Skin epidermis (tissue), 12 donors: ENCODE results near the gene ZNF124.
"Not testable (repeated sequence)": the region's sequence is repeated elsewhere in the genome, so short reads cannot be mapped to it uniquely, and the experiment has no call there.

Experiments
- H3K27ac ChIP-seq, 21 experiments: fragments of 200-600 bp; sonication (generic) in 11 of 21; one replicate each; pipeline ENCODE4 v1.5.0; 2020; ENCODE audit warnings: mild to moderate bottlenecking in 3 of 21, inconsistent platforms in 2 of 21, moderate library complexity in 2 of 21
- H3K4me3 ChIP-seq, 7 experiments: fragments of 200-600 bp; sonication (generic) in 2 of 7; one replicate each; pipeline ENCODE4 v1.5.0; 2020; ENCODE audit warnings: inconsistent platforms in 2 of 7, mild to moderate bottlenecking in 2 of 7, moderate library complexity in 1 of 7

The ZNF124 gene

DNA sequence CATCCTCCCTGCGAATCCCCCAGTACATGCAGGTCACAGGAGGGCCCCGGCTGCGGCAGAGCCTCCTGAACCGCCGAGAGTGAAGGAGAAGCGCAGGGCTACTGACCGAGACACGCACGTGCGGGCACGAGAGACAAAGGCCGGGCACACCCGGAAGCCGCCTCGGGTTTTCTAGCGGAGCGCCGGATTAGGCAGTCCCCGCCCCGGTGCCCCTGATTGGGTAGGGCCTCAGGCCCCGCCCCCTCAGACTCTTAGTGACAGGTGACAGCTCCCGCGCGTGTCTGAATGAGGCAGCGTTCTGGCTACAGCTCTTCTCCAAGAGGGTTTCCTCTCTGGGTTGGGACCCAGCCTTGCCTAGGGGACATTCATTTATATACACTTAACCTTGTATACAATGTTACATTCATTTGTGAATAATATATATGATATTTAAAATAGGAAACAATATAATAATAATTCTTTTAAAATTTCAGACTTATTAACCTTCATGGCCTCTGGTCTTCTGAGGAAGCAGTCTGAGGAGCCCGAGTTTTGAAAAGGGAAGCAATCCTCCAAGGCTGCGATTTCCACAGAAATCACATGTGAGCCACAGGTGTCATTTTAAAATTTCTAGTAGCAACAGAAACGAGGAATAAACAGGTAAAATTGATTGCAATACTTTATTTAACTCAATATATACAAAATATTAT lies at the start of gene ZNF124:
TSS of gene ZNF124 (minus strand) at position 146 of the 689 bp plus-strand sequence. CDS start at position 3, 143 bp downstream.
- H3K27ac ChIP-seq, H3K4me3 ChIP-seq: not testable (repeated sequence)

DNA sequence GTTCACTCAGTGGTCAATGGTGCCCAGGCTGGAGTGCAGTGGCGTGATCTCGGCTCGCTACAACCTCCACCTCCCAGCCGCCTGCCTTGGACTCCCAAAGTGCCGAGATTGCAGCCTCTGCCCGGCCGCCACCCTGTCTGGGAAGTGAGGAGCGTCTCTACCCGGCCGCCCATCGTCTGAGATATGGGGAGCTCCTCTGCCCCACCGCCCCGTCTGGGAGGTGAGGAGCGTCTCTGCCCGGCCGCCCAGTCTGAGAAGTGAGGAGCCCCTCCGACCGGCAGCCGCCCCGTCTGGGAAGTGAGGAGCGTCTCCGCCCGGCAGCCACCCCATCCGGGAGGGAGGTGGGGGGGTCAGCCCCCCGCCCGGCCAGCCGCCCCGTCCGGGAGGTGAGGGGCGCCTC lies 48.5 kb upstream of the ZNF124 start:
- H3K27ac ChIP-seq = not testable (repeated sequence)

GRCh38 chr1:247218121-247218651 lies 46.4 kb upstream of the ZNF124 start:
- Histone ChIP-seq H3K27ac (no peak overlapping the region), H3K4me3 (no peak overlapping the region)

More for the DNA sequence above, 48.5 kb upstream of the ZNF124 start:
- not testable (repeated sequence) for H3K4me3 ChIP-seq

DNA sequence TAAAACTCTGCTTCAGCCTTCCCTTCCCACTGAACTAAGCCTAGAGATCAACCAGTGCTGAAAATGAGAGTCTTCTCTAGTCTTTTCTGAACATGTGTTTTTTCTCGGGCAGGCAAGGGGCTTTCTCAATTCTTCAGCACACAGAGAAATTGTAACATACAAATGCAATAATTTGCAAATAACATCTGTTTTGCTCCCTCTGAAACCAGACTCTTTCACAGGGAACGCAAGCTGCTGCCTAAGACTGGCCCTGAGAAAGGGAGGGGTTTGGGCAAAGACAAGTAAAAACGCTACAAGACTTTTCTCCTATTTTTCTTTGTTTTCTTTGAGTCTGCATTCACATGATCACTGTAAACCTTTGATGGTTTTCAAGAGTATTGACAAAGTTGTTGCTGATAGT lies 44.4 kb upstream of the ZNF124 start:
- Histone ChIP-seq H3K4me3 (no peak overlapping the region), H3K27ac (no peak overlapping the region)

- no peak overlapping the region for H3K27ac ChIP-seq
- H3K4me3 ChIP-seq = no peak overlapping the region
These were observed 41.1 kb upstream of the ZNF124 start for GRCh38 chr1:247212627-247213617.

GRCh38 chr1:247212012-247212411 lies 40.2 kb upstream of the ZNF124 start:
- Histone ChIP-seq H3K27ac (no peak overlapping the region), H3K4me3 (no peak overlapping the region)

GRCh38 chr1:247211339-247211738 lies 39.5 kb upstream of the ZNF124 start:
- Histone ChIP-seq H3K4me3 (no peak overlapping the region), H3K27ac (peak overlapping the region in 3 of 21 experiments; percentile 93 to 99 (median 96))

- peak overlapping the region; percentile 77 to 99 (median 93) for H3K27ac ChIP-seq
These were observed 38.7 kb upstream of the ZNF124 start for GRCh38 chr1:247210376-247211117.

DNA sequence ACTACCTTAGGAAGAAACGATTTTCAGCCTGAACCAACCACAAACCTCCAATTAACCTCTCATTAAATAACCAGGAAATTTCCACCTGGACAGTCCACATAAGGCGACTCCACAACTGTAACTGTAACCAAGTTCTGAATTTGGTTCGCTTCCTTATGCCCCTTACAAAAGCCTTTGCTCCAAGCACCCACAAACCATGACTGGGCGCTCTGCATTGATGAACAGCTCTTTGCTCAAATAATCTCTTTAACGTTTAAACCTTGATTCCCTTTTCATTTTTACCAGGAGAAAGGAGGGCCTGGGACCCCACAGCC lies 38.2 kb upstream of the ZNF124 start:
- H3K4me3 ChIP-seq = peak overlapping the region; percentile 66 to 97 (median 87)
- peak overlapping the region in 20 of 21 experiments; percentile 77 to 99 (median 92) for H3K27ac ChIP-seq

More at GRCh38 chr1:247210376-247211117, 38.7 kb upstream of the ZNF124 start:
- H3K4me3 ChIP-seq = peak overlapping the region; percentile 66 to 97 (median 87)

GRCh38 chr1:247209396-247209795 lies 37.6 kb upstream of the ZNF124 start:
- peak overlapping the region in 3 of 21 experiments; percentile 22 to 93 (median 93) for H3K27ac ChIP-seq

GRCh38 chr1:247204177-247204647 lies 32.4 kb upstream of the ZNF124 start:
- H3K27ac ChIP-seq = no peak overlapping the region

More at GRCh38 chr1:247209396-247209795, 37.6 kb upstream of the ZNF124 start:
- peak overlapping the region in 3 of 7 experiments; percentile 66 to 96 (median 87) for H3K4me3 ChIP-seq

DNA sequence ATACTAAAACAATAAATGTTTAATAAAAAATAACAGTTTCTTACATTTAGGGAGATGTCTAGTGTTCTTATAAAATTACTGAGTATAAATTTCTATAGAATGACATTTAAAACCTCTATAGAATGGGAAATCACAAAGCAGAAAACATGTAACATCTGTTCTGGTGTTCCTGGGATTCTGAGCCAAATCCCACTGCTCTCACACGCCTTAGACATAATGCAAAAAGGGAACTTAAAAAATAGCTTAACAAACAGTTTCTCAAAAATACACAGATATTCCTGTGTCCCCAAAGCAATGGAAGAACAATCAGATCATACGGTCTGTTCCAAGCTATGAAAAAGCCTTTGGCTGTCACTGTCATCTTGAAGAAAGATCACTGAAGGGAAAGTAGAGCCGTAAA lies 27.0 kb upstream of the ZNF124 start:
- H3K4me3 ChIP-seq = no peak overlapping the region

More at GRCh38 chr1:247204177-247204647, 32.4 kb upstream of the ZNF124 start:
- no peak overlapping the region for H3K4me3 ChIP-seq

DNA sequence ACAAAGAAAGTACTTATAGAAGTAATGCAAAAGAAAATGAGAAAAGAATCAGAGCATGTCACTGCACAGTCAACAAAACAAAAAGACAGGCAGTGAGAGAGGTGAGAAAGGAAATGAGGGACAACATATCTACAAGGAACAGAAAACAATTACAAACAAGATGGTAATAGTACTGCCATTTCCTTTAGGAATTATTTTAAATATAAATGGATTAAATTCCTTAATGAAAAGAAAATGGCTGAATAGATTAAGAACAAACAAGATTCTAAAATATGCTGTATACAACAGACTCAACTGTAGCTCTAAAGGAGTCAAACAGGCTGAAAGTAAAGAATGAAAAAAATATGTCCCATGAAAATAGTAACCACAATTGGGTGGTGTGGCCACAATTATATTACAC lies 22.1 kb upstream of the ZNF124 start:
- Histone ChIP-seq H3K27ac (no peak overlapping the region), H3K4me3 (no peak overlapping the region)

More for the DNA sequence above, 27.0 kb upstream of the ZNF124 start:
- H3K27ac ChIP-seq = no peak overlapping the region

GRCh38 chr1:247189981-247190798 lies 18.4 kb upstream of the ZNF124 start:
- Histone ChIP-seq H3K4me3 (no peak overlapping the region), H3K27ac (no peak overlapping the region)

DNA sequence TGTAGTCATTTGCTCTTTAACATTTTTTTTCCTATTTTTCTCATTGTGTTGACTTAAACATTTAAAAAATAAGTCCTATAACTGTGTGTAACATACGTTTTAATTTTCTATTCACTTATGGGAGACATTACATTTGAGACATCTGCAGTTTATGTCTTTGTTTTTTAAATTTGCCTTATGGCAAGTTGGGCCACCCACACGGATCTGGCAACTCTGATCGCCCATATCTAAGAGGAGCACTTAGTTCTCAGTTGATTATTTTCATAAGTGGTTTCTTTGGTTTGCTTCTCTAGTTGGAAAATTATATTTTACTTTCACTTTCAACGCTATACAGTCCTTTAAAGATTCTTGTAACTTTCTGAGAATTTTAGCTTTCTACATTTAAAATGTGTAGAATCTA lies 13.8 kb upstream of the ZNF124 start:
- Histone ChIP-seq H3K27ac (no peak overlapping the region), H3K4me3 (no peak overlapping the region)

DNA sequence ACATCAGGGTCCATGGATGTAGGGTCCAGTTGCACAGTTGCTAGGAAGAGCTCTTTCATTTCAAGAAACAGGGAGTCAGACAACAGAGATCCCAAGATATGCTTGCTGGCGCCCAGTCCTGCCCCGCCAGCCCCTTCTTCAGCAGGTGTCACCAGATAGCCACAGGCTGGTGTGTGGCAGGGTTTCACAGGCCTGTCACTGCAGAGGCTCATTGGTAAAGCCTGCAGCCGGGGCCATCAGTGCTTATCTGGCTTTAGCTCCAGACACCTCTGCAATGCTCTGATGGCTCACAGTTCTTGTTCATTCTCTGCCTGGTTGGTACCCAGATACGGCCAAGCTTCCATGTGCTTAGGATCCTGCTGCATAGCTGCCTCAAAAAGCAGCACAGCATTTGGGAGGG lies 12.4 kb upstream of the ZNF124 start:
- H3K27ac ChIP-seq = no peak overlapping the region
- H3K4me3 ChIP-seq = no peak overlapping the region

DNA sequence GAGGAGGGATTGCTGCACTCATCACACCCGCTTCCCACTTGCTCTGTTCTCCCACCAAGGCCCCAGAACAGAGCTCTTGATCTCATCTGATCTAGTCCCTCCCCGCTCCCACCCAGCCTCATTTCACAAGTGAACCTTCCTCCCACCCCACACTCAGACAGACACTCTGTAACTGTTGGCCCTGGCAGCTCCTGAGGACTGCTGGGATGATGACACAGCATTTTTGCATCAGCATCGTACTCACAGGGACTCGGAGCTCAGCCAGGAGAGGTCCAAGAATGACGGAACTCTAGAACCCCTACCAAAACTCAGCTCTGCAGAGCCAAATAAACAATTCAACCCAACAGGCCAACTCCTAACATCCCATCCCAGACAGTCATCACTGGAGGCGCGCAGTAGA lies 11.2 kb upstream of the ZNF124 start:
- Histone ChIP-seq H3K4me3 (no peak overlapping the region), H3K27ac (no peak overlapping the region)

GRCh38 chr1:247180581-247180980 lies 8.8 kb upstream of the ZNF124 start:
- H3K27ac ChIP-seq = no peak overlapping the region
- no peak overlapping the region for H3K4me3 ChIP-seq

GRCh38 chr1:247177755-247178154 lies 5.9 kb upstream of the ZNF124 start:
- no peak overlapping the region for H3K27ac ChIP-seq
- no peak overlapping the region for H3K4me3 ChIP-seq
